HEK293T (cell line): Measurements from ENCODE around the gene DEDD2.

Experiments
- CTCF ChIA-PET: fragments of 350-600 bp; formaldehyde crosslinking; extraction: SDS; loops from one replicate; lab custom pipeline; 2021; ENCODE audit warnings: antibody characterized with exemption, inconsistent platforms; lab: Yijun Ruan, JAX
- POLR2A ChIA-PET: fragments of 350-600 bp; formaldehyde crosslinking; extraction: SDS; loops from one replicate; lab custom pipeline; 2020; ENCODE audit warnings: antibody characterized with exemption, inconsistent platforms; lab: Yijun Ruan, JAX
- DNase-seq: peaks from one replicate; pipeline ENCODE4 v3.0.0; 2012; ENCODE audit warnings: mixed read lengths; ENCODE audit errors: extremely low spot score
- ARNT ChIP-seq: fragments of 450-650 bp; IDR thresholded peaks from 2 replicates; pipeline ENCODE4 v1.6.1; 2017; ENCODE audit warnings: mild to moderate bottlenecking
- BHLHE40 ChIP-seq: fragments of 450-650 bp; IDR thresholded peaks from 2 replicates; pipeline ENCODE4 v1.6.1; 2016; ENCODE audit warnings: mild to moderate bottlenecking, moderate library complexity, borderline replicate concordance
- CTBP1 ChIP-seq: fragments of 450-650 bp; IDR thresholded peaks from 2 replicates; pipeline ENCODE4 v1.6.1; 2016; ENCODE audit warnings: borderline replicate concordance
- ELF4 ChIP-seq: fragments of 450-650 bp; IDR thresholded peaks from 2 replicates; pipeline ENCODE4 v1.6.1; 2017; ENCODE audit warnings: antibody characterized with exemption
- FOXA1 ChIP-seq: fragments of 450-650 bp; IDR thresholded peaks from 2 replicates; pipeline ENCODE4 v1.6.1; 2016; ENCODE audit warnings: mild to moderate bottlenecking
- FOXK2 ChIP-seq: fragments of 450-650 bp; IDR thresholded peaks from 2 replicates; pipeline ENCODE4 v1.6.1; 2016; ENCODE audit warnings: mild to moderate bottlenecking
- FOXM1 ChIP-seq: fragments of 450-650 bp; IDR thresholded peaks from 2 replicates; pipeline ENCODE4 v1.6.1; 2017; ENCODE audit warnings: mild to moderate bottlenecking, borderline replicate concordance
- HDGF ChIP-seq: fragments of 450-650 bp; IDR thresholded peaks from 2 replicates; pipeline ENCODE4 v1.6.1; 2017; ENCODE audit warnings: antibody characterized with exemption, borderline replicate concordance
- L3MBTL2 ChIP-seq: fragments of 450-650 bp; conservative IDR thresholded peaks from 2 replicates; pipeline ENCODE4 v1.6.1; 2016; ENCODE audit warnings: mild to moderate bottlenecking
- LEF1 ChIP-seq: fragments of 450-650 bp; IDR thresholded peaks from 2 replicates; pipeline ENCODE4 v1.6.1; 2017; ENCODE audit warnings: mild to moderate bottlenecking, borderline replicate concordance
- NFRKB ChIP-seq: fragments of 450-650 bp; IDR thresholded peaks from 2 replicates; pipeline ENCODE4 v1.6.1; 2016; ENCODE audit warnings: mild to moderate bottlenecking, moderate library complexity
- SP1 ChIP-seq: fragments of 450-650 bp; IDR thresholded peaks from 2 replicates; pipeline ENCODE4 v1.6.1; 2017
- SUZ12 ChIP-seq: fragments of 450-650 bp; IDR thresholded peaks from 2 replicates; pipeline ENCODE4 v1.6.1; 2016; ENCODE audit warnings: mild to moderate bottlenecking
- TARDBP ChIP-seq: fragments of 450-650 bp; IDR thresholded peaks from 2 replicates; pipeline ENCODE4 v1.6.1; 2016
- ZNF384 ChIP-seq: fragments of 450-650 bp; IDR thresholded peaks from 2 replicates; pipeline ENCODE4 v1.6.1; 2016
- TF ChIP-seq, protein P1 (sequence below): fragments of 450-650 bp; IDR thresholded peaks from 2 replicates; pipeline ENCODE4 v1.6.1; 2016

The DEDD2 gene

GRCh38 chr19:42207767-42208271 lies 9.7 kb downstream of the DEDD2 start:
- no peak for TF ChIP-seq NFRKB
- TF ChIP-seq BHLHE40: no peak
- TF ChIP-seq FOXK2: no peak
- TF ChIP-seq, protein P1, sequence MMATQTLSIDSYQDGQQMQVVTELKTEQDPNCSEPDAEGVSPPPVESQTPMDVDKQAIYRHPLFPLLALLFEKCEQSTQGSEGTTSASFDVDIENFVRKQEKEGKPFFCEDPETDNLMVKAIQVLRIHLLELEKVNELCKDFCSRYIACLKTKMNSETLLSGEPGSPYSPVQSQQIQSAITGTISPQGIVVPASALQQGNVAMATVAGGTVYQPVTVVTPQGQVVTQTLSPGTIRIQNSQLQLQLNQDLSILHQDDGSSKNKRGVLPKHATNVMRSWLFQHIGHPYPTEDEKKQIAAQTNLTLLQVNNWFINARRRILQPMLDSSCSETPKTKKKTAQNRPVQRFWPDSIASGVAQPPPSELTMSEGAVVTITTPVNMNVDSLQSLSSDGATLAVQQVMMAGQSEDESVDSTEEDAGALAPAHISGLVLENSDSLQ: no peak
- no peak for TF ChIP-seq SP1
- no peak for TF ChIP-seq HDGF
- TF ChIP-seq TARDBP: no peak
- no peak for TF ChIP-seq FOXA1
- CTCF ChIA-PET: no interaction called here
- DNase-seq: no peak
- POLR2A ChIA-PET: no interaction called here

- DNase-seq: no peak
- TF ChIP-seq HDGF (no peak), FOXA1 (no peak), ARNT (no peak), ELF4 (no peak)
- TF ChIP-seq, protein P1: no peak
- ChIA-PET CTCF (interaction anchor here (0.7 kb wide), 1 partner anchor 10 kb away, joined by 4 read pairs; no protein-coding TSS in a partner anchor), POLR2A (no interaction called here)
Observed at GRCh38 chr19:42206871-42207755, 10.4 kb downstream of the DEDD2 start.

- CTCF ChIA-PET: no interaction called here
- TF ChIP-seq SP1: no peak
- TF ChIP-seq ARNT: no peak
- TF ChIP-seq BHLHE40: no peak
- no peak for TF ChIP-seq ELF4
- no peak for TF ChIP-seq FOXM1
- TF ChIP-seq L3MBTL2: no peak
- TF ChIP-seq LEF1: no peak
- no peak for TF ChIP-seq HDGF
- no peak for TF ChIP-seq NFRKB
- no peak for TF ChIP-seq TARDBP
- TF ChIP-seq CTBP1: no peak
- TF ChIP-seq FOXK2: no peak
- no peak for TF ChIP-seq ZNF384
- TF ChIP-seq, protein P1: no peak
- no peak for TF ChIP-seq SUZ12
- no peak for TF ChIP-seq FOXA1
- no peak for DNase-seq
- POLR2A ChIA-PET: interaction anchor here (0.9 kb wide), 1 partner anchor 12 kb away, joined by 3 read pairs; no protein-coding TSS in a partner anchor
Observed at GRCh38 chr19:42204664-42205063, 12.8 kb downstream of the DEDD2 start.

DNA sequence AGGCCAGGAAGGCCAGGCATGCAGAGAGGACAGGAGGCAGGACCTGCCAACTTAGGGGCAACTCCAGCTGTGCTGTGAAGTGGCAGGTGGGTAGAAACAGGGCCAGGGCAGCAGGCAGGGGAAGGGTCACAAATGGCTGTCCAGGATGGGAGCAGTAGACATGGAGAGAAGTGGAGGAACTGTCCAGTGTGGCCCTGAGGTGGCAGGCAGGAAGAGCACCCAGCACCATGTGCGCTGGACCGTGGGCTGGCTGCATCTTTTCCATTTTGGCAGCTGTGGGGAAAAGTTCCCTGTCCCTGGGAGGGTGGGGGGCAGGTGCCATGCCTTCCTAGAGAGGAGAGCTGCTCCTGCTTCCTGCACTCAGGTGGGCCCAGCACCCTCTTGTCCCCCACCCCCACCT lies 13.8 kb downstream of the DEDD2 start:
- CTCF ChIA-PET: no interaction called here
- TF ChIP-seq L3MBTL2: no peak
- no peak for TF ChIP-seq TARDBP
- no peak for TF ChIP-seq NFRKB
- TF ChIP-seq, protein P1: no peak
- TF ChIP-seq FOXK2: no peak
- TF ChIP-seq BHLHE40: no peak
- TF ChIP-seq ARNT: no peak
- TF ChIP-seq LEF1: no peak
- TF ChIP-seq ZNF384: no peak
- TF ChIP-seq FOXM1: no peak
- TF ChIP-seq CTBP1: no peak
- no peak for TF ChIP-seq ELF4
- no peak for TF ChIP-seq HDGF
- POLR2A ChIA-PET: interaction anchor here (0.9 kb wide), 1 partner anchor 13 kb away, joined by 3 read pairs; no protein-coding TSS in a partner anchor
- no peak for DNase-seq

DNA sequence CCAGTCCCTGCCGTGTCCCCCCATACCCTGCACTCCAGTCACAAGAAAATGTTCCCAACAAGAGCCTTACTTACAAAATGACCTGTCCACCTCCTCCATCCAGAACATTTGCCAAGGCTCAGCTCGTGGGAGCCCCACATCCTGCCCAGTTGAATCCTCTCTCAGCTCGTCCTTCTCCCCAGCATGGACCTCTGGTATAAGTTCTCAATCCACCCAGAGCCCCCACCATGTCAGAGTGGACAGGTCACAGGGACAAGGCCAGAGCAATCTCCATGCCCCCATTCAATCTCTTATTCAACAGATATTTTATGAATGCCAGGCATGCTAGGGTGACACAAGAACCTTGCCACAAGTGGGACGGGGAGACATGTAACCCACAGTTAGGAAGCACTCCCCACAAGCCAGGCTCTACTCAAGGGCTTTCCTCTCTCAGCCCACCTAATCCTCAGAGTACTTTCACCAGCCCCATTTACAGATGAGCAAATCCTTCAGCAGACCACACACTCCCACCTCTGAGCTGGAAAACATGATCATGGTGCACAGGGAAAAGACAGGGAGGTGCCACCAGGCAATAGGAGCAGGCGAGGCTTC lies 15.1 kb downstream of the DEDD2 start:
- TF ChIP-seq FOXA1 (no peak), CTBP1 (no peak), SUZ12 (no peak), L3MBTL2 (no peak)
- CTCF ChIA-PET: no interaction called here
- POLR2A ChIA-PET: interaction anchor here (0.9 kb wide), 1 partner anchor 18 kb away, joined by 3 read pairs; the partner anchor contains the start of gene ZNF526
- DNase-seq: no peak
